MG63 (cell line): ENCODE measurements around the gene ZNF217. TPM values are rescaled to one million over a fixed set of nuclear protein-coding genes. Genes with fewer than 3 reads are reported as not detected.
"Not testable (repeated sequence)": the region's sequence is repeated elsewhere in the genome, so short reads cannot be mapped to it uniquely, and the experiment has no call there.

Source experiments
- DNase-seq: peaks from one replicate; pipeline ENCODE4 v3.0.0-alpha.2; 2020
- H3K27me3 ChIP-seq: fragments of 250-450 bp; sonication (Bioruptor Pico); 2 replicates; pipeline ENCODE4 v1.5.1; 2020; ENCODE audit warnings: mild to moderate bottlenecking, moderate library complexity
- H3K36me3 ChIP-seq: fragments of 250-450 bp; sonication (Bioruptor Pico); 2 replicates; pipeline ENCODE4 v1.5.1; 2020; ENCODE audit warnings: mild to moderate bottlenecking, moderate library complexity
- H3K4me3 ChIP-seq: fragments of 250-450 bp; sonication (Bioruptor Pico); 2 replicates; pipeline ENCODE4 v1.5.1; 2020; ENCODE audit warnings: mild to moderate bottlenecking, moderate library complexity
- H3K9me3 ChIP-seq: fragments of 250-450 bp; sonication (Bioruptor Pico); 2 replicates; pipeline ENCODE4 v1.5.1; 2020; ENCODE audit warnings: mild to moderate bottlenecking, moderate library complexity
- total RNA-seq: library from RNA; depleted of rRNA; stranded (reverse); fragments of >200 nt; shearing (Covaris generic); gene quantifications from 2 replicates; pipeline ENCODE4 v1.2.3, GENCODE V29; 2014; ENCODE audit warnings: low replicate concordance

ZNF217 gene
- total RNA-seq, 1 experiment from 2014 or later: 15.7 TPM

DNA sequence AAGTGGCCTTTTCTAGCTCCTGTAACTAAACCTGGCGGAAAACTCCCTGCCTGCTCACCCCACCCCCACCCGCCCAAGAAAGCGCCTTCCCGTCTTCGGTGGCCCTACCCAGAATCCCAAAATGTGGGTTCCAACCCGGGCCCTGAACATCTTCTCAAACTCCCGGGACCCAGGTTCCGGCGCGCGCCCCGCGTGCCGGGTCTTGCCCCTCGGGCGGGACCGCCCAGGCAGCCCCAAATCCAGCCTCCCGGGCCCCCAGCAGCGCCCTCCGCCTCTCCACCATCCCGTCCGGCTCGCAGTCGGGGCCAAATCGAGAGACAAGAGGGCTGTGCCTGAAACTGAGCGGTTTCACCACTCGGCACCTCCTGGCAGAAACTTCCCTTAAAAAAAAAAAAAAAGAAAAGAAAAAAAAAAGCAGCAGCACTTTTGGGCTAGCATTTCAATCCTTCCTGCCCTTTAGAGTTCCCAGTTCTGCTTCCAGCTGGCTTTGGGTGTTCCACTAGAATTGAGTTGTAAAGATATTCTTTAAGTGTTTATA is 1.1 kb downstream of the ZNF217 start:
- H3K4me3 ChIP-seq: peak overlapping the region; percentile 80
- H3K9me3 ChIP-seq, H3K36me3 ChIP-seq, H3K27me3 ChIP-seq: not testable (repeated sequence)
- peak; percentile 87 for DNase-seq

DNA sequence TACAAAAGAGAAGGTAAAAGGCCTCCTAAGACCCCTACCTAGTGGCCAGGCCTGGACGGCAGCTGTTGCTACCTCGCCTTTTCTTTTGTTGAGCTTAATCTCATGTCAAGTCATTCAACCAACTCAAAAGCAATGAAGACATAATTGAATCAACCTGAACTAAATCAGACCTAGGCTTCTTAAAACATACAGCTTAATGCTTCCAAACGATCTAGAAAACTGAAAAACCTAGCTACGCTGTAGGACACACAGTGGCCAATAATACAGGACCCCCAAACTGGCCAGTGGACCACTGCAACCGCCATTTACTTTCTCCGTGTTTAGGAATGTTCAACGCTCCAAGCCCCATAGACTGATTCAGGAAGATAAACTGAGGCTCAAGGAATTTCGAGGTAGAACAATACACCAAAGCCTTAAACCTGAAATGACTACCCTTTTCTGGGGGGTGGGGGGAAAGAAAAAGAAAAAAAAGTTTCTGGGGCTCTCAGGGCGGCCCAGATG is 1.6 kb downstream of the ZNF217 start:
- not testable (repeated sequence) for DNase-seq, H3K36me3 ChIP-seq, H3K9me3 ChIP-seq, H3K27me3 ChIP-seq
- H3K4me3 ChIP-seq: peak overlapping the region; percentile 80

DNA sequence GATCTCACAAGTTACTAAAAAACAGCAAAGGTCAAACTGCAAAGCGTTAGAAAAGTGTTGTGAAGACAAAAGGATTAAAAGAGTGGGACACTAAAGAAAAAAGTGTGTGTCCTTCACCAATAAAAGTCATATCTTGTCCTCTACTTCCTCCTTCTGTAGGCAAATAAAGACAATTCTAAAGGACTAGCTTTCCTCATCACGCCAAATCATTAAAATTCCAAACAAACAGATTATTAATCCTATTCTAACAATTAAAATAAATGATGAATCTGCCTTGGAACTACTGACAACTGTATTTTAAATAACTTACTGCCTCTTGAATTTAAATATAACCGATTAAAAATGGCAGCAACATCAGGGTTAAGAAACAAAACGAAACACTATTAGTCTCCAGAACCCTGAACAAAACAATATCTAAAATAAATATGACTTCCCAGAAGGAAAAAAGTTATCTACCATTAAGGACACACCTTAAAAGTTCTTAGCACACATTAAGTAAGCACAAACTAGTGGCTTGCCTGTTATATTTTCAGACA is 2.4 kb downstream of the ZNF217 start:
- DNase-seq, H3K27me3 ChIP-seq, H3K9me3 ChIP-seq: not testable (repeated sequence)
- Histone ChIP-seq H3K36me3 (peaks cover 14% of the 10 kb centered on the region), H3K4me3 (peak overlapping the region; percentile 80)

DNA sequence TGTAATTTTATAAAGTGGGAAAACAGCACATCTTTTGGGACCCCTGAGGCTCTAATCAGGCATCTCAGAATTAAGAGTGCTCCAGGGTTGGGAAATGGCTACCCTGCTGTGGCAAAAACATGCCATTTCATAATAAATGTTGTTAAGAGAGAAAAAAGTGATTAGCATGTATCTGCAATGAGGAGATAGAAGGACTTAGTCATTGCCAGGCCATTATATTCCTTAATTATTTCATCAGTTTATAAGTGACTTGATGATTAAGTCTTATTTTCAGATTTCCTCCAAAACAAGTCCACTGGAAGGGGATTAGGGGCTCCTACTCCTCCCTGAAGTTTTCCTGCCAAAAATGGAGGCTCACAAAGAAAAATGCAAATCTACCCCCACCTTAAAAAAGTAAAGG is 3.0 kb downstream of the ZNF217 start:
- H3K27me3 ChIP-seq, DNase-seq, H3K9me3 ChIP-seq: not testable (repeated sequence)
- Histone ChIP-seq H3K4me3 (peak overlapping the region; percentile 80), H3K36me3 (peaks cover 18% of the 10 kb centered on the region)

DNA sequence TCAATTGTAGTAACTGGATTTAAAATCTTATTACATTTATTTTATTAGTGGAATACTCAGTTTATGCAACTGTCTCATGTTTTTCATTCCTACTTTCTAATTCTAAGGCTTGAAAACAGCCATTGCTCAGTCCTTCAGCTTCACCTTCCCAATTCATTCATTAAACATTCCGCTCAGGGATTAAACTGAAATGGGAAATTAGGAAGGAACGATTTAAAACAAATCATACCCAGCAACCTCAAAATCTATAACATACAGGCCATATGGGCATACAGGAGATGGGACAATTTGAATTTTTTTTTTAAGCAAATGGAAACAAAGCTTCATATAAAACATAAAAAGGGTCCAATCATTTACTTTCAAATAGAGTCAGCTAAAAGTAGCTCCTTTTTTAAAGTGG is 3.5 kb downstream of the ZNF217 start:
- not testable (repeated sequence) for H3K27me3 ChIP-seq, DNase-seq, H3K9me3 ChIP-seq
- Histone ChIP-seq H3K36me3 (peaks cover 20% of the 10 kb centered on the region), H3K4me3 (peak overlapping the region; percentile 23)

DNA sequence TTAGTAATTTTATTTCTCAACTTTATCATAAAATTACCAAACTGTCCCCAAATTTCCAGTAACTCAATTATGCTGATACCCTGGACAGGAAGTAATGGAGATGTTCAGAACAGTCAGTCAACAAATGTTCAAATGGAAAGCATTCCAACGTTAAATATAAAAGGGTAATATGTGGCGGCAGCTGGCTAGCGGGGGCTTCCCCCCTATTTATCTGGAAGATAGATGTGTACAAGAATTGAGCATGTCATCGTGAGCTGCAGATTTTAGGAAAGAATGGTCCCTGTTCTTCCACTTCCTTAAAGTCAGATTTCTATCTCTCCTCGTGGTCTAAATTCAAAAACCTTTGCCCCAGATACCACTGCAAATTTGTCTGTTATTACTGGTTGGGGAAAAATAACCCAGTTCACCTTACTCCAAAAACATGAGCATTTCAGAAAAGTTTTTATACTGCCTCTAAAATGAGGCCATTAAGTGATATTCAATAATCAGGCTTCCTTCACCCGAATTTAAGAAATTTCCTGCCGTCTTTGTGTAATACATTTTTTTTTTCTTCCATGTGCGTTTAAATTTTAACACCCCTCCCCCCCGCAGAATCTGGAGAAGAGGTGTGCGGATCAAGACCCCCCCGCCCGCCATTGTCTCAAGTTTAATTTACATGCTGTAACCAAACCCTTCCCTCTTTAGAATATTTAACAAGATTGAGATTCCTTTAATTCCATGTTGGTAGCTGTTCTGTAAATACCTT is 4.1 kb downstream of the ZNF217 start:
- DNase-seq: peak; percentile 30
- peaks cover 20% of the 10 kb centered on the region for H3K36me3 ChIP-seq
- peak overlapping the region; percentile 23 for H3K4me3 ChIP-seq
- H3K27me3 ChIP-seq, H3K9me3 ChIP-seq: not testable (repeated sequence)

DNA sequence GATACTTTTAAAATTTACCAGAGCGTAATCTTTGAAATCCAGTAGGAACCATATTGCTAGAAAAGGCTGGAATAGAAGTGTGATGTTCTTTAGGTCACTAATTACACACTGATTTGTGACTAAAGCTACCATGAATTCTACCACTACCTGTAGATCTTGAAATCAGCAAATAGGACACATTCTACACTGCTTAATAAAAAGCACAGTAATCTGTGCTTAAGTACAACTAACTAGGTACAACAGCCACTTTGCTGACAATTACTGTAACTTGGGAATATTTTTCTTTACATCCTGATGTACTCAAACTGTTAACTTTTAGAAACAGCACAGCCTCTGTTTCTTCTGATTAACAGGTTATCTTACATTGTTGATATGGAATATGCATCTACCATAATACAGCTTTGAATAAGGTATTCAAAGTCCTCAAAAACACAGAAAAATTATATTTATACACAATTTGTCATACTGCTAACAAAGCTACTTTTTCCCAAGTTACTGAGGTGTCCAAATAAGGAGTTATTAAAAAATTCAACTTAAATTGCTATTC is 6.4 kb downstream of the ZNF217 start:
- not testable (repeated sequence) for H3K9me3 ChIP-seq, H3K27me3 ChIP-seq, DNase-seq, H3K4me3 ChIP-seq
- peaks cover 27% of the 10 kb centered on the region for H3K36me3 ChIP-seq

DNA sequence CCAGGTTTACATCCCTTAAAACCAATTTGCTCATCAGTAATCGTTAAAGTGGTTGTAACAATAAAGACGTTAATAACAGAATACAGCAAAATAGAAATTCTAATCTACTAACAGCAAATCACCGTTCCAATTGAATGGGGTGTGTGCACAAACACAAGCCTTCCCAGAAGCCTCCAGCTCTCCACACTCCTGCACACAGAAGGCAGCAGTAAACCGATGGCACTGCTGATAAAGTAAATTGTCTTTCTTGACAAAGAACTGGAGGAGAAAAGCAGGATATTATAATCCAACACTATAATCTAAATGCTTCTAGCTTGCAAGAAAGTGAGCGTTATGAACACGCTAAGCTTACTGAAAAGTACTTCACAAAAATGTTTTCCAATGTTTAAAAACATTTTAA is 7.0 kb downstream of the ZNF217 start:
- no peaks in the 10 kb centered on the region for H3K27me3 ChIP-seq
- no peak for DNase-seq
- H3K36me3 ChIP-seq: peaks cover 31% of the 10 kb centered on the region
- no peak overlapping the region for H3K4me3 ChIP-seq
- no peaks in the 10 kb centered on the region for H3K9me3 ChIP-seq

DNA sequence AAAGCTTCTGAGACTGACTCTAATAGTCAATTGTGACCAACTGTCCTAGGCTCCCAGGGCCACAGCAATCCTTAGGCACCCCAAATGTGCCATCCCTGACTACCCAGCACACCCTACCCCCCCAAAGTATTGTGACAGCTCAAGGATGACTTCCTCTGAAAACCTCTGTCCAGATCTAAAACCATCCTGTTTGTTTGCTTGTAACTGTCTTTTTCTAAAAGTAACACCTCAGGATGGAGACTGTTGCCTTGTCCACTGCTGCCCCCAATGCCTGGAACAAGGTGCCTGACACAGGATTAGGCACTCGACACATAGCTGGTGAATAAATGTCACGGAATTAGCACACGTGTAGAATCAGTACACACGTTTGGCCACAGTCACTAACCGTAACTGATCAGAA is 7.7 kb downstream of the ZNF217 start:
- H3K4me3 ChIP-seq, DNase-seq, H3K27me3 ChIP-seq, H3K9me3 ChIP-seq: not testable (repeated sequence)
- peaks cover 37% of the 10 kb centered on the region for H3K36me3 ChIP-seq

DNA sequence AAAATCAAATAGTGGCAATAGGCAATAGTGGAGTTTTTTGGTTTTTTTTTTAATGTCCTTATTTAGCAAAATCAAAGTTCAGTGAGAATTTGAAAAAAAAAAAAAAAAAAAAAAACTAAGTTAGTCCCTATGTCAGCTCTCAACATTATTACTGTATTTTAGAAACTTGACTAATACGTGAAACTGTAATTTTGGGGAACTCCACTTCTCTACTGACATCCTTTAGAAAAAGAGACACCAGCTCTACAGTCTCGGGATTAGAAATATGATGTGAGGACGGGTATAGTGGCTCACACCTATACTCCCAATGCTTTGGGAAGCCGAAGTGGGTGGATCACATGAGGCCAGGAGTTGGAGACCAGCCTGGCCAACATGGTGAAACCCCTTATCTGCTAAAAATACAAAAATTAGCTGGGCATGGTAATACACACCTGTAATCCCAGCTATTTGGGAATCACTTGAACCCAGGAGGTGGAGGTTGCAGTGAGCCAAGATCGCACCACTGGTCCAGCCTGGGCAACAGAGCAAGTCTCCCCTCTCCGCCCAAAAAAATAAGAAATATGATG is 8.6 kb downstream of the ZNF217 start:
- H3K36me3 ChIP-seq: peaks cover 44% of the 10 kb centered on the region
- not testable (repeated sequence) for H3K9me3 ChIP-seq, DNase-seq, H3K4me3 ChIP-seq, H3K27me3 ChIP-seq

DNA sequence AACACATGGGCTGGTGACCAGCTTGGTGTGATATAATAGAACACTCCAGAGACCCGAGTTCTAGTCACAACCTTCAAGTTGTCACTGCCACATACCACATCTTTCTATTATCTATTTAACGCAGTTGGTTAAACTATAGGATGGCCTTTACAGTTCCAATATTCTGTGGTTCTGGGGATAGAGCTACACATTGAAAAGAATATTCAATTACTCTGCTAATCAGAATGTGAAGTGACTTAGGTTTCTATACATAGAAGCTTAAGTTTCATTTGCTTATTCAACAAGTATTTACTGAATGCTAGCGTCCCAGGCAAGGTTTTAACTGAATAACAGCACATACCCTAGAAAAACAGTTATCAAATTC is 9.1 kb downstream of the ZNF217 start:
- not testable (repeated sequence) for H3K9me3 ChIP-seq, DNase-seq, H3K4me3 ChIP-seq, H3K27me3 ChIP-seq
- peaks cover 47% of the 10 kb centered on the region for H3K36me3 ChIP-seq

DNA sequence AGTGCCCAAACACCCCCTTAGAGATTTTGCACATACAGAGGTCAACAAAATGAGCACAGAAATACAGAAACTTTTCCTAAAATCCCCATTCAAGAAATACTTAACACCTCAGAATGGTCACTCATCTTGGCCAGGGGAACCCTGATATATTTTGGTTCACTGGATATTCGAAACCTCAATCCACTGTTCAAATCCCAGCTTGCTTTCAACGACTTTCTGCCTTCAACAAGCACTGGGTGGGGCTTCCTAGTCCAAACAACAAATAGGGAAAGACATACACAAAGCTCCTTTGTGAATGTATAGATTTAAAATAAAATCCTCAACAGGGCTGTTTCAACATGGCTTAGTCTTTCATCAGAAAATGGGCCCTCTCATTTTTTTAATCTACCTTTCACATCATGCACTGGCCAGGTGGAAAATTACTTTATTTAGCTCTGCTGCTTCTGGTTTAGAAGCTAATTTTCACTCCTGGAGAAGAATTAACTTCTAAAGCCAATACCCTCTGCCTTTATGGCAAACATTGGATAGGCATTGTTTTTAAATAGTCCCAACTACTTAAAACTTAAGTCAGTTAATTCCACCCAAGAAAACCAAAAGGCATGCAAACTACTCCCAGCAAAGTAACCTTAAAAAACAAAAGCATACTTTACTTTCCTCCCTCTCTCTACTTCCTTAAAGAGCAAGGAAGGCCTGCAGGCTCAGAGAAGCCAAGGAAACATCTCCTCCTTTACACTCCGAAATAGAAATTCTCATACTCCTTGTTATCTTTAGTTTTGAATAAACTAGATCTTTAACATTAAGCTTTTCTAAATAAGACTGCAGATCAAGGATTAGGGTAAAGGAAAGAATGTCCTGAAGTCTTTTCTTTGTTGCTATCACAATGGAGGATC is 9.7 kb downstream of the ZNF217 start:
- Histone ChIP-seq H3K36me3 (peaks cover 54% of the 10 kb centered on the region), H3K4me3 (peak overlapping the region; percentile 53)
- H3K9me3 ChIP-seq, H3K27me3 ChIP-seq: not testable (repeated sequence)
- DNase-seq: peak; percentile 47

DNA sequence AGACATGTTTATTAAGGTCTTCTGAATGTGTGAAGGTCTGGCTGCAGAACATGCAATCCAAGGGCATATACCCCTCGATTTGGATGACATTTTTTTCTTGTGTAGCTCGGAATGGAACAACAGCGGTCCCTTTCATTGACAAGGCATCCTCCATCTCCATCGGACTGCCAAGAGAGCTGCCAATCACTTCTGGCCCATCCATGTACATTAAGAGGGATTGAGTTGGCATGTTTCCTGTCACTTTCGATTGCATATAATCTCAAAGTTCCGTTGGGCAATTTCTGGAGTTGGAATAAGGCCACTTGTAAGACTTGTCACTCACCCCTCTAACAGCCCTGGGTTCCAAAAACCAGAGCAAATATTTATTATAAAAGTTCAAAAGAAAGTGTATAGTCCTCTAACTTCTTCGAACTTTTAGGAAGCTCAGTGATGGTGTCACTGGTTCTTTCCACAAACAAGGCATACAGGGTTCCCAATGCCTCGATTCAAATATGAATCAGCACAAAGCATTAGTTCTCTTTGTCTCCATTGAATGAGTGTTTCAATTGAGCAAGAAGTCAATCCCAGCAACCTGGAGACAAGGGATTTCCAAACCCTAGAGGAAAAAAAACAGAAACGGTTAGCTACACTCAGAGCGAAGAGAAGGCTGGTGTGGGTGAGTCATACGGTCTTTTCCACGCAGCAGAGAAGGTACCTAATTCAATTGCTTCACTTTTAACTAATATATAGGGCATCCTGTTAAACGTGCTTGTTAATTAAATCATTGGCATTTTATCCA is 10.9 kb downstream of the ZNF217 start:
- DNase-seq: peak; percentile 81
- H3K27me3 ChIP-seq: no peaks in the 10 kb centered on the region
- peak overlapping the region; percentile 53 for H3K4me3 ChIP-seq
- H3K36me3 ChIP-seq: peaks cover 63% of the 10 kb centered on the region
- no peaks in the 10 kb centered on the region for H3K9me3 ChIP-seq

DNA sequence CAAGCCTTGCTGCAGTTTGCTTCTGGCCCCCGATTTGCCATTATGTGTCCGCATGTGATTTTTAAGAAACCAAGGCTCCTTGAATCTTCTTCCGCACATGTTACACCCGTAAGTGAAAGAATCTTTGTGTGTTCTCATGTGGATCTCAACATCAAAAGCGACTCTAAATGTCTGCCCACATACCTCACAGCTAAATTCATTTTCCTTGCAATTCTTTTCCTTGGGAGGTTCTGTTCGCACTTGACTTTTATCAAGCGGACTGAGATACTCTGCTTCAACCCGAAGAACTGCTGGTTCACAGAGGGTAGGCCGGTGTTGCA is 11.4 kb downstream of the ZNF217 start:
- Histone ChIP-seq H3K4me3 (peak overlapping the region; percentile 53), H3K36me3 (peaks cover 69% of the 10 kb centered on the region), H3K9me3 (no peaks in the 10 kb centered on the region), H3K27me3 (no peaks in the 10 kb centered on the region)
- no peak for DNase-seq

DNA sequence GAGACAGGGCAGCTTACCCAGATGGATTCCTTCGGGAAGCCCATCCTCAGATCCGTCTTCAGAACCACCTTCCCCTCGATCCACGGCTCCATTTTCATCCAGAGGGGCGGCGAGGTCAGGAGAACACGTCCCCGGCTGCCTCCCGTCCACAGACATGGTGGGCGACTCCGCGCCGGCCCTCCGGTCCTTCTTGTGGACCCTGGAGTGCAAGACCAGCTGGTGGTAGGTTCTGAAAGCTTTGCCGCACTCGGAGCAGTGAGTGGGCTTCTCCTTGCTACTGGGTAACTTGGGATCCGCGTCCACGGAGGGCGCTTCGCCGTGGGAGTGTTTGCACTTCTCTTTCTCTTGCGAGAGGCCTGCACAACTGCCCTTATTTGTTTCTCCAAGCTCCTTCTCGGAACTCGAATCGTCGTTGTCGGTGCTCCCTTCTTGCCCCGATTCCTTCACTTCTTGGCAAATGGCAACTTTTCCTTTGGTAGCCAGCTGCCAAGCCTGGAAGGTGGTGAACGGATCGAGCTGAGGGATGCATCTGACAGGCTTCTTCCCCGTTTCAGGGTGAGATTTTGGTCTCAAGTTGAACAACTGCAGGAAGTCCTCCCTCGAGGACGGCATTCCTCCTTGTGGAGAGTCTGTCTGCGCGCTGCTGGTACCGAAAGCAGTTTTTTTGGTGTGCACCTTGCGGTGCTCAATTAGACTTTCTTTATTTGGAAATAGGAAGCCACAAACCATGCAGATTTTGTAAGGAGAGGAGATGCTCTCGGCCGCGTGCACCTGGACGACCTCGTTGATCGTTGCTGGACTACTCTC is 12.0 kb downstream of the ZNF217 start:
- H3K4me3 ChIP-seq: peak overlapping the region; percentile 53
- no peaks in the 10 kb centered on the region for H3K9me3 ChIP-seq
- H3K27me3 ChIP-seq: no peaks in the 10 kb centered on the region
- peaks cover 70% of the 10 kb centered on the region for H3K36me3 ChIP-seq
- DNase-seq: peak; percentile 33
